Mesenchymal stem cell (in vitro differentiated cells and primary cell): ENCODE measurements around the gene SPDYE2.
A peak's percentile ranks its signal among the peaks of the same experiment; 100 is the strongest.
"Not testable (repeated sequence)": the region's sequence is repeated elsewhere in the genome, so short reads cannot be mapped to it uniquely, and the experiment has no call there.

ENCODE experiments used
- DNase-seq: peaks from one replicate; pipeline ENCODE4 v3.0.0-alpha.2; 2013
- H2AFZ ChIP-seq: one replicate; pipeline ENCODE4 v1.6.1; 2013; ENCODE audit warnings: low read depth, mild to moderate bottlenecking, control low read depth, inconsistent platforms, low read length, moderate library complexity
- H2AK5ac ChIP-seq: 2 replicates; pipeline ENCODE4 v1.6.1; 2013; ENCODE audit warnings: low read length, moderate library complexity, mild to moderate bottlenecking, inconsistent platforms; ENCODE audit not compliant: severe bottlenecking
- H2BK120ac ChIP-seq: one replicate; pipeline ENCODE4 v1.6.1; 2013; ENCODE audit warnings: low read depth, mild to moderate bottlenecking, inconsistent platforms, low read length, moderate library complexity
- H2BK12ac ChIP-seq, 2 experiments: one replicate each; pipeline ENCODE4 v1.6.1; 2013; ENCODE audit warnings: inconsistent platforms in 2 of 2, low read length in 2 of 2, mild to moderate bottlenecking in 2 of 2, moderate library complexity in 2 of 2, control low read depth in 1 of 2
- H2BK15ac ChIP-seq: one replicate; pipeline ENCODE4 v1.6.1; 2013; ENCODE audit warnings: mild to moderate bottlenecking, low read depth, inconsistent platforms; ENCODE audit not compliant: poor library complexity, severe bottlenecking
- H2BK5ac ChIP-seq: 2 replicates; pipeline ENCODE4 v1.6.1; 2013; ENCODE audit warnings: low read depth, mild to moderate bottlenecking, low read length, control low read depth, inconsistent platforms; ENCODE audit not compliant: poor library complexity, severe bottlenecking
- H3K14ac ChIP-seq, 2 experiments: one replicate each; pipeline ENCODE4 v1.6.1; 2013; ENCODE audit warnings: inconsistent platforms in 2 of 2, low read length in 2 of 2, control low read depth in 1 of 2, mild to moderate bottlenecking in 1 of 2, moderate library complexity in 1 of 2
- H3K18ac ChIP-seq, 2 experiments: one replicate each; pipeline ENCODE4 v1.6.1; 2013; ENCODE audit warnings: inconsistent platforms in 2 of 2, low read length in 2 of 2, control low read depth in 1 of 2, low read depth in 1 of 2, mild to moderate bottlenecking in 1 of 2
- H3K23ac ChIP-seq, 2 experiments: one replicate each; pipeline ENCODE4 v1.6.1; 2013; ENCODE audit warnings: inconsistent platforms in 2 of 2, low read length in 2 of 2, mild to moderate bottlenecking in 2 of 2, moderate library complexity in 2 of 2, control low read depth in 1 of 2
- H3K27ac ChIP-seq: 2 replicates; pipeline ENCODE4 v1.5.1; 2013; ENCODE audit warnings: mild to moderate bottlenecking, moderate library complexity, low read length, control low read depth, inconsistent platforms; ENCODE audit not compliant: poor library complexity, severe bottlenecking
- H3K27me3 ChIP-seq, 2 experiments: 2 replicates each; pipeline versions ENCODE4 v1.6.1 to v1.7.0; 2013; ENCODE audit warnings: low read length in 2 of 2, mild to moderate bottlenecking in 2 of 2, moderate library complexity in 2 of 2, control low read depth in 1 of 2, inconsistent platforms in 1 of 2; ENCODE audit not compliant: control insufficient read depth in 1 of 2, insufficient read depth in 1 of 2
- H3K36me3 ChIP-seq, 2 experiments: 2 replicates each; pipeline versions ENCODE4 v1.6.1 to v1.7.0; 2013; ENCODE audit warnings: low read length in 2 of 2, control low read depth in 1 of 2, inconsistent platforms in 1 of 2, low read depth in 1 of 2, mild to moderate bottlenecking in 1 of 2; ENCODE audit not compliant: insufficient read depth in 2 of 2, control insufficient read depth in 1 of 2
- H3K4ac ChIP-seq, 2 experiments: one replicate each; pipeline ENCODE4 v1.6.1; 2013; ENCODE audit warnings: inconsistent platforms in 2 of 2, low read length in 2 of 2, mild to moderate bottlenecking in 2 of 2, moderate library complexity in 2 of 2, control low read depth in 1 of 2, low read depth in 1 of 2
- H3K4me1 ChIP-seq: 2 replicates; pipeline ENCODE4 v1.6.1; 2013; ENCODE audit warnings: low read depth, low read length, control low read depth; ENCODE audit not compliant: control insufficient read depth, insufficient read depth
- H3K4me2 ChIP-seq: 2 replicates; pipeline ENCODE4 v1.6.1; 2013; ENCODE audit warnings: low read length, mild to moderate bottlenecking, inconsistent platforms; ENCODE audit not compliant: poor library complexity, severe bottlenecking
- H3K4me3 ChIP-seq, 2 experiments: 2 replicates each; pipeline versions ENCODE4 v1.5.1 to v1.7.0; 2013; ENCODE audit warnings: low read length in 2 of 2, mild to moderate bottlenecking in 2 of 2, control low read depth in 1 of 2, low read depth in 1 of 2; ENCODE audit not compliant: insufficient read depth in 1 of 2
- H3K79me1 ChIP-seq: replicated peaks from 2 replicates; pipeline ENCODE4 v1.6.1; 2013; ENCODE audit warnings: mild to moderate bottlenecking, control low read depth, low read length, inconsistent platforms; ENCODE audit not compliant: poor library complexity, severe bottlenecking
- H3K9ac ChIP-seq: 2 replicates; pipeline ENCODE4 v1.7.0; 2013; ENCODE audit warnings: mild to moderate bottlenecking, low read length, moderate library complexity
- H3K9me3 ChIP-seq: 2 replicates; pipeline ENCODE4 v1.7.0; 2013; ENCODE audit warnings: mild to moderate bottlenecking, low read length; ENCODE audit not compliant: control insufficient read depth
- H4K8ac ChIP-seq: one replicate; pipeline ENCODE4 v1.6.1; 2013; ENCODE audit warnings: inconsistent platforms, mild to moderate bottlenecking, low read length, moderate library complexity
- H4K91ac ChIP-seq: one replicate; pipeline ENCODE4 v1.6.1; 2013; ENCODE audit warnings: mild to moderate bottlenecking, low read length, inconsistent platforms
- WGBS: methylation state at CpG from one replicate; pipeline ENCODE4 v1.1.7; 2013; ENCODE audit warnings: mixed read lengths; 5-methylcytosine and 5-hydroxymethylcytosine counted together

The SPDYE2 gene

GRCh38 chr7:102611675-102612325, 60.8 kb downstream of the SPDYE2 start:
- not testable (repeated sequence) for H4K91ac ChIP-seq, H3K27me3 ChIP-seq, H3K9ac ChIP-seq, H2AK5ac ChIP-seq, H3K4me3 ChIP-seq, H3K23ac ChIP-seq, H3K9me3 ChIP-seq, H3K79me1 ChIP-seq, H2BK120ac ChIP-seq, H2BK12ac ChIP-seq, H2BK5ac ChIP-seq, H3K14ac ChIP-seq, H3K18ac ChIP-seq, H2BK15ac ChIP-seq, H3K36me3 ChIP-seq, H3K4me2 ChIP-seq, H3K27ac ChIP-seq, H4K8ac ChIP-seq, H3K4me1 ChIP-seq, H2AFZ ChIP-seq
- H3K4ac ChIP-seq: peak overlapping the region in 1 of 2 experiments; percentile 1
- 58% methylated on average over 5 of the region's 10 CpGs for WGBS
- DNase-seq: peak; percentile 25
